HG03575 (cell line): ENCODE measurements around the gene UST.
"Not testable (repeated sequence)": the region's sequence is repeated elsewhere in the genome, so short reads cannot be mapped to it uniquely, and the experiment has no call there.

Experiments used
- ATAC-seq: cut with Tn5 transposase; IDR thresholded peaks from one replicate; pipeline ENCODE4 v1.9.1; 2021; ENCODE audit not compliant: unreplicated experiment, insufficient number of reproducible peaks, low FRiP score; ENCODE audit errors: extremely low read depth

The UST gene

GRCh38 chr6:148850964-148851363, 104.1 kb downstream of the UST start:
- ATAC-seq: no peak

GRCh38 chr6:148851683-148852556, 105.1 kb downstream of the UST start:
- ATAC-seq: no peak

DNA sequence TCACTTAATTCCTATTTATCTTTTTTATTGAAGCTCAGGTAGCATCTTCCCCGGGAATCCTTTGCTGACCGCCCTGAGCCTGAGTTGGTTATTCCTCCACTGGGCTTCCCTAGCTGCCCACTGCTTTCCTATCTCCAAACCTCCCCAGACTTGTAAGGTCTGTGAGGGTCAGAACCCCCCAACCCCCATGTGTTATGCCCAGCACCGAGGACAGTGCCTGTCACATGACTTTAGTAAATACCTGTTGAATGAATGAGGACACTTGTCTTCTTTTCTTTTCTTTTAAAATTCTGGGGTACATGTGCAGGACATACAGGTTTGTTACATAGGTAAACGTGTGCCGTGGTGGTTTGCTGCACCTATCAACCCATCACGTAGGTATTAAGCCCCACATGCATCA, 105.9 kb downstream of the UST start:
- ATAC-seq: no peak

DNA sequence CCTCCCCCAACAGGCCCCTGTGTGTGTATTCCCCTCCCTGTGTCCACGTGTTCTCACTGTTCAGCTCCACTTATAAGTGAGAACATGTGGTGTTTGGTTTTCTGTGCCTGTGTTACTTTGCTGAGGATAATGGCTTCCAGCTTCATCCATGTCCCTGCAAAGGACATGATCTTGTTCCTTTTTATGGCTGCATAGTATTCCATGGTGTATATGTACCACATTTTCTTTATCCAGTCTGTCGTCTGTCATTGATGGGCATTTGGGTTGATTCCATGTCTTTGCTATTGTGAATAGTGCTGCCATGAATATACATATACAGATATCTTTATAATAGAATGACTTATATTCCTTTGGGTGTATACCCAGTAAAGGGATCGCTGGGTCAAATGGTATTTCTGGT, 106.3 kb downstream of the UST start:
- ATAC-seq: not testable (repeated sequence)

- ATAC-seq: no peak
Observed at GRCh38 chr6:148854096-148854495, 107.3 kb downstream of the UST start.

GRCh38 chr6:148854992-148855391, 108.2 kb downstream of the UST start:
- no peak for ATAC-seq

- no peak for ATAC-seq
Observed at GRCh38 chr6:148855744-148856143, 108.9 kb downstream of the UST start.

GRCh38 chr6:148857798-148858390, 111.1 kb downstream of the UST start:
- ATAC-seq: no peak

- ATAC-seq: not testable (repeated sequence)
Observed at GRCh38 chr6:148864132-148864531, 117.3 kb downstream of the UST start.

DNA sequence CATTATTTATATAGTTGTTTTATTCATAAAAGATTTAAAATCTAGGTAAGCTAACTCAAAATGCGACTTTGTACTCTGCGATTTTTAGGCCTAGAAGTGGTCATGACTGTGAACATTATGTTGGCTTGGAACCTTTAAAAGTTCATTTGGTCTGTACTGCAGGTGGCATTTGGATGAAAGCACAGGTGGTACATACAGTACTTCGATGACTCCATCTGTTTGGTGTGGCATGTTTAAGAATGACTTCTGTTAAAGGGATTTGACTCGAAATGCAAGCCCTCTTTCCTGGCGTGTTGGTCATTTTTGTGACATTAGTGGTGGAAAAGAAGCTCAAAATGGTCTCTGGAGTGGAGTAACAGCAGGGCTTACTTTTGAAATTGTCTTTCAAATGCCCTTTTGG, 118.1 kb downstream of the UST start:
- ATAC-seq: no peak

DNA sequence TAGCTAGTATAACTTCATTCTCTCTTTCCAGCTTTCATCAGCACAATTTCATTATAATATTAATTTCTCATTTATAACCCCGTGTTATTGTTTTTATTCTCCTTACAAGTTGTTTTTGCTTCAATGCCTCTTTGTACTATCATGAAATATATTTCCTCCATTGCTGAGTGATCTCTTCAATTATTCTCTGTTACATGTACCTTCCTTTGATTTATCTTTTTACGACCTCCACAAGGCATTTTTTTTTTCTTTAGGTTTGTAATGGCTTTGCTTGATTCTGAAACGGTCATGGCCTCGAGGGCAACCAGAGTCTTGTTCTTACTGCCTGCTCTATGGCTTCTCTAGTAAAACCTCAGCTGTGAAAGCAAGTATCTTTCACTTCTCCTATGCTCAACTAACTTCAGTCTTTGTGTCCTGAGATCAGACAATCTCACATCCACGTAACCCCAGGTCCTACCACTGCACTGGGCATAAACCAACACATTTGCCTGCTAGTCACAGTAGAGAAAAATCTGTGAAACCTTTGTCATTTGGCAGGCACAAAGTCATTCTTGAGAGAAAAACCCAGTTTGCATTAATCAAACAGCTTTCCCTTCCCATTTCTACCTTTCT, 119.9 kb downstream of the UST start:
- ATAC-seq: peak; percentile 62

- no peak for ATAC-seq
Observed at GRCh38 chr6:148867862-148868261, 121.0 kb downstream of the UST start.

DNA sequence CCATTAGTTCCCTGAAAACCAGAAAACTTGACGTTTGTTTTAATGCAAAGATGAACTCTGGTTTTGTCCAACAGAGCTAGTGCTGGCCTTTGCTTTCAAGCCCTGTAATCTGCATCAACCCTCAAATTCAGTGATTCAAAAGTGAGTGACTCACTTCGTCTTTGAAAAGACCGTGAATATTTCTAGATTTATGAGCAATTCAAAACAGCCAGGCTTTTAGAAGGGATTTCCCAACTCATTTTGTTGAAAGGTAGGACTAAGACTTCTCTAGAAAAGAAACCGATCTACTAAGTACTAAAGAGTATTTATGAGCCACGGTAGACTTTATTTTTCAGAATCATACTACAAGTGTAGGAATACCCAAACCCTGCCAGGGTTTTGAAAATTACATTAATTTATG, 121.5 kb downstream of the UST start:
- ATAC-seq: no peak

GRCh38 chr6:148868901-148869300, 122.1 kb downstream of the UST start:
- no peak for ATAC-seq

DNA sequence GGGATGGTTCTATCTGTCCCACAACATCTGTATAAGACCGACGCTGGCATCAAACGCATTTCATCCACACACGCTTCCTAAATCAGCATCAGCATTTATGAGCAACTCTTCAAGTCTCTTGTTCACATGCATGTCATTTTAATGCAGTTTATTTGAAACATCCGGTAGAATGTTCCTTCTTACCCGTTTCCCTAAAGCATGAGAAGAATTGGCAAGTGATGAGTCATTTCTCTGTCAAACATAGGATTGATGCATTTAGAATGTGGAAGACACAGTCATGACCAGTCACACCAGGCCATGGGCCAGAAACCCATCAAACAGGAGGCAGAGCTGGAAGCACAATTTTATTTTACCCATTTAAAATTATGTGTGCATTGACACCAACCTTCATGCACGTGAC, 122.8 kb downstream of the UST start:
- ATAC-seq: no peak

DNA sequence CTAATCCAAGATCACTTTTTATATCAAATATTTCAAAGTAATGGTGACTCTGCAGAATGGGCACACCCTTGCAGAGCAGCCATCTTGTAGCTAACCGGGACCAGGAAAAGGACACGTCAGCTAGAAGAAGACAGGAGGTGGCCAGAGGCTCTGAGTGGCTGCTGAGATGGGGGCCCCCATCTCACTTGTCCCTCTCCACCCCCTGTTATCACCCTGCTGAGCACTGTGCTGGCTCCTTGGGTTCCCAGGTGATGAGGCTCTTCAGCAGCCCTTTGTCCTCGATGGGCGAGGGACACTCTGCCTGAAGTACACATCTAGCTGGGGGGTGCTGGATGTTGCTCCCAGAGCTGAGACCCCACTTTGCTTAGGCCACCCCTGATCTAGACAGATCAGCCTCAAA, 126.3 kb downstream of the UST start:
- no peak for ATAC-seq

- no peak for ATAC-seq
Observed at GRCh38 chr6:148873868-148874267, 127.0 kb downstream of the UST start.

DNA sequence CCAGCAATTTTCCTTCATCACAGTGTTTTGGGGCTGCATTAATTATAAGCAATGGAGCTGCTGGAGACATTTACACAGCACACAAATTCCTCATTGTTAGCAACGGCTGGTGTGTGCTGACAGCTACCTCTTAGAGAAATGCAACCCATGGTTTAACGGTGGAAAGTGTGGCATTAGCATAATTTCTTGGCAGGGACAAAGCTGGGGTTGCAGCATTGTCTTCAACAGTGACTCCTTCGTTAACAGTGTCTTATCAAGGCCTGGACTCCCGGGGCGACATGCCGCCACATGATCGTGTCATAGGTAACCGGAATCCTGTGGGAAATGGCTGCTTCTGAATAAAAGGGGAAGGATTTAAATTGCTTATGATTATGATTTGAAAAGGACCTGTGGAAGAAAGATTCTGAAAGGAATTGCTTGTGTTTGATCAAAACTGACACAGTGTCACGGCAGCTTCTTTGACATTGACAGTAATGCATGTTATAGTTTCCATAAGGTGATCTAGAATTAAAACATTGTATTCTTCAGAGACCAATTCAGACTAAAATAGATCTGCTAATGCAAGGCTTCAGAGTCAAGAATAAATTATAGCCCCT, 128.0 kb downstream of the UST start:
- ATAC-seq: no peak

DNA sequence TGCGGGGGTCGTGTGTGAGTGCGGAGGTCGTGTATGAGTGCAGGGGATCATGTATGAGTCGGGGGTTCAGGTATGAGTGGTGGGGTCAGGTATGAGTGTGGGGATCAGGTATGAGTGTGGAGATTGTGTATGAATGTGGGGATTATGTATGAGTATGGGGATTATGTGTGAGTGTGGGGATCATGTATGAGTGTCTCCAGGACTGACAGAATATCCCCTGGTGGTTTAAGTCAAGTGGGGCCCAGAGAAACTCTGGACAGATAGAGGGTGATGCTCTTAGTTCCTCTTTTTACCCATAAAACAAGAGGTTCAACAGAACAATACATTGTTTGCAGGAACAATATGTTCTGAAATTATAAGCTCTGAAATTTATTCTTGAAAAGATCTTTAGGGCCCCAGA, 131.9 kb downstream of the UST start:
- no peak for ATAC-seq

GRCh38 chr6:148880742-148881141, 133.9 kb downstream of the UST start:
- ATAC-seq: not testable (repeated sequence)
